ENCODE data around the gene PRR16.

DNA sequence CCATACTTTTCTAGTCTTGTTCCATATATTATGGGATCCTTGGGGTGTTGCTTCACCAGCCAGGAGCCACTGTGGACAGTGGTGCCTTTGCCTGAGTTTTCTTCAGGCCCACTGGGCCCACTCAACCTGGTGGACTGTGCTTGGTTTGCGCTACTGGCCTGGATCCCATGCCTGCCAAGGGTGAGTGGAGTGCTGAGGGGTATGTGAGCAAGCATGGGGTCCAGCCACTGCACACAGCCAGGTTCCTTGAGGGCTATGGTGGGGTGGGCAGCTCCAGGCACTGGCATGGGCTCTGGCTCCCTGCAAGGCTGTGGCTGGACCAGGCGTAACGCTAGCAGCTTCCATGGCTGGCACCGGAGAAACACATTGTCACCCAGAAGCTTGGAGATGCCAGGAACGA lies 13.2 kb upstream of the PRR16 start:
- TF ChIP-seq, protein P1, sequence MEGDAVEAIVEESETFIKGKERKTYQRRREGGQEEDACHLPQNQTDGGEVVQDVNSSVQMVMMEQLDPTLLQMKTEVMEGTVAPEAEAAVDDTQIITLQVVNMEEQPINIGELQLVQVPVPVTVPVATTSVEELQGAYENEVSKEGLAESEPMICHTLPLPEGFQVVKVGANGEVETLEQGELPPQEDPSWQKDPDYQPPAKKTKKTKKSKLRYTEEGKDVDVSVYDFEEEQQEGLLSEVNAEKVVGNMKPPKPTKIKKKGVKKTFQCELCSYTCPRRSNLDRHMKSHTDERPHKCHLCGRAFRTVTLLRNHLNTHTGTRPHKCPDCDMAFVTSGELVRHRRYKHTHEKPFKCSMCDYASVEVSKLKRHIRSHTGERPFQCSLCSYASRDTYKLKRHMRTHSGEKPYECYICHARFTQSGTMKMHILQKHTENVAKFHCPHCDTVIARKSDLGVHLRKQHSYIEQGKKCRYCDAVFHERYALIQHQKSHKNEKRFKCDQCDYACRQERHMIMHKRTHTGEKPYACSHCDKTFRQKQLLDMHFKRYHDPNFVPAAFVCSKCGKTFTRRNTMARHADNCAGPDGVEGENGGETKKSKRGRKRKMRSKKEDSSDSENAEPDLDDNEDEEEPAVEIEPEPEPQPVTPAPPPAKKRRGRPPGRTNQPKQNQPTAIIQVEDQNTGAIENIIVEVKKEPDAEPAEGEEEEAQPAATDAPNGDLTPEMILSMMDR (IDR thresholded peaks at IDR 0.05) = no peak
- TF ChIP-seq POLR2A (IDR thresholded peaks at IDR 0.05) = no peak
